NCI-H128 (cell line): ENCODE data around the gene CLDND2.

Experiments used
- DNase-seq: peaks from one replicate; lab custom pipeline; 2025; ENCODE audit not compliant: unreplicated experiment; lab: John Stamatoyannopoulos, UW

The CLDND2 gene

DNA sequence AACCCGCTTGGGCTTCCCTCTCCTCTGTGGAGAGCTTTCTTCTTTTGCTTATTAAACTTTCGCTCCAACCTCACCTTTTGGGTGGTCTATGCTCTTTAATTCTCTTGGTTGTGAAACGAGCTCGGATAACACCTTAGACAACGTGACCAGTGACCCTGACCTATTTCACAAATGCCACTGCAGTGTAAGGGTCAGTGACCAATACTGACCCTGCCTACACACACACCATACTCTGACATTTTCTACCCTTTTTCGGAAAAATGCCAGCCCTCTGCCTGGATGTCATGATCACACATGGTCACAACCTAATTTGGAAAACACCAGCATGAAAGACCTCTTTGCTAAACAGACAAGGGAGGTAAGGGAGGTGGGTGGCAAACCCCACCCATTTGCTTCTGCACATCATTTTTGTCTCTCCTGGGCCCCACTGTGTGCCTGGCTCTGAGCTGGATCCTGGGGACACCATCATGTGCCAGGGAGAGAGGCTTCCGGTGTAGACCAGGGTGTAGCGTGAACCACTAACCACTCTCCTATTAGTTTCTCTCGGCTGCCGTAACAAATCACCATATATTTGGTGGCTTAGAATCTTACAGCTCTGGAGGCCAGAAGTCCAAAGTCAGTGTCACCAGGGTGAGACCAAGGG is 12.5 kb downstream of the CLDND2 start:
- DNase-seq: no peak

DNA sequence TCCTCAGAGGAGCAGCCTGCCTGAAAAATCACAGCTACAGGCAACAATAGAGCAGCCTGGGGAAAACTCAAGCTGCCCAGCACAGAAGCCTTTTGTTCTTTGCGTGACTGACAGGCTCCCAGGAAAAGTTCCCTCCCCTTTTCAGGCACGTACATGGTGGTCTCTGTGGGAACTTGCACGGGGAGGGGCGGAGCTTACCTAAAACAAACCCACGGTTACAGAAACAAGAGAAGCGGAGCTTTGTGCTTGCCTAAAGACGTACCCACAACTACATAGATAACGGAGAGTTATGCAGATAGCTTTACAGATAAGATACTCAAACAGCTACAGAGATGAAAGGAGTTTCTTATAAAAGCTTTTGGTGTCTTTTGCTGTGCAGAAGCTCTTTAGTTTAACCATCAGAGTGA is 14.1 kb downstream of the CLDND2 start:
- DNase-seq: no peak

DNA sequence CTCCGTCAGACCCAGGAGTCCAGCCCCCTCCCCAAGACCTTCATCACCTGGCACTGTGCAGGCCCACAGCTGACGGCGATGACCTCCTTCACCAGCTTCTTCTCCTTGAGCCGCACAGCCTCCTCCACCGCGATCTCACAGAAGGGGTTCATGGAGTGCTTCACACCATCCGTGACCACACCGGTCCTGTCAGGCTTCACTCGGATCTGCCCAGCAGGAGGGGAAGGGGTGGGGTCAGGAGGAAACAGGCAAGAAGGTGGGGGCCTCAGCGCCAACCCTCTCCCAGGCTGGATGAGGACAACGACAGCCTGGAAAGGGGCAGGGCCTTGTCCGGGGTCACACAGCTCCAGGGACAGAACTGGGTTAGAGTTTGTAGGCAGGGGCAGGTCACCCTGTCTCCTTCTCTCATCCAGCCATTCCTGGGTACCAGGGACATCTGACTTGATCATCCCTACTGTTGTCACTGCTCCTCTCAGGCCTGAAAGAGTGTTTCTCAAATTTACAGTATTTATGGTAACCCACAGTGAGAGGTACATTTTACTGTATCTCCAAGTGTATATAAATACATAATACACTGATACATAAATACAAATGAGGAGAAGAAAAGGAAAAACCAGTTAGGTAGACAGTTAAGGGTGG is 14.6 kb downstream of the CLDND2 start:
- no peak for DNase-seq

GRCh38 chr19:51352783-51353360 is 15.9 kb downstream of the CLDND2 start:
- no peak for DNase-seq

DNA sequence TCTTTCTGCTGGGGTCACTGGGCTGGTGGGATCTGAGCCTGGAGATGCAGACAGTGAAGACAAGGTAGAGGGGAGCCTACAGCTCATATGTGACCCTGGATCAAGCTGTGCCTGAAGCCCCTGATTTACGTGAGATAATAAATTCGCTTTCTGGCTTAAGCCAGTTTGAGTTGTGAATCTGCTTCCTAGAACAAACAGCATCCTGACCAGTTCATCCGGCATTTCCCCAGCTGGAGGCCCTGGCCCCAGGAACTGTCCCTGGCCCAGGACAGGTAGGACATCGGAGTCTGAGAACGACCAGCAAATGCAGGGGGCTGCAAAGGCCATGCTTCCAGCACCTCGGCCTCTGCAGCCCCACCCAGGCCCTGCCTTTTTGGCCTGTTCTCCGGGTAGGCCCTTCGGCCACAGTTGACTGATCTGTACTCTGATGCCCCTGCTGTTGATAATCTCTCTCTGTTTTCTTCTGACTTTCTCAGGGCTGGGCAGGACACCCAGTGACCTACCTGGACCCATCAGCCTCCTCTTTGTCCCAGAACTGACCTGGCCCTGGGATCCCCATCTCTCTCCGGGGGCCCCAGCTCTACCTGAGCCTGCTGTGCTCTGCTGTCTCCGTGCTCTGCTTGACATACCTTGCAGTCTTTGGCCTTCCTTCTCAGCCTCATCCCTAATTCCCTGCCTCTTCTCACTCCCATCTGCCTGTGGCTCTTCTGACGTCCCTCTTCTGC is 17.4 kb downstream of the CLDND2 start:
- no peak for DNase-seq

- no peak for DNase-seq
Measured at GRCh38 chr19:51347209-51347928, 21.4 kb downstream of the CLDND2 start.

DNA sequence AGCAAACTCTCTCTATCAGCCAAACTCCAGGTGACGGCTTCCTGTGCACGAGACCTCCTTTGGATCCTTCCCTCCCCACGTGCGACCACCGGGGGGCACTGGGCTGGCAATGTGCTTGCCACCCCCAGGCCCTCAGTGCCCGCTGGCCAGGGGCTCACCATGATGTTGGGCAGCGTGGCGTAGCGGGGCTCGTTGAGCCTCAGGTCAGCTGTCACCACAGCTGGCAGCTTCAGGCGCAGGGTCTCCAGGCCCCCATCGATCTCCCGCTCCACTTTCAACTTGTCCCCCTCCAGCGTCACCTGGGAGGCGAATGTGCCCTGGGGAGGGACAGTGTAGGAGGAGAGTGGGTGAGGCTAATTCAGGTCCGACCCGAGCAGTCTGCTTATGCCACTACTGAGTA is 22.1 kb downstream of the CLDND2 start:
- DNase-seq: no peak

GRCh38 chr19:51345076-51345620 is 23.7 kb downstream of the CLDND2 start:
- DNase-seq: no peak

DNA sequence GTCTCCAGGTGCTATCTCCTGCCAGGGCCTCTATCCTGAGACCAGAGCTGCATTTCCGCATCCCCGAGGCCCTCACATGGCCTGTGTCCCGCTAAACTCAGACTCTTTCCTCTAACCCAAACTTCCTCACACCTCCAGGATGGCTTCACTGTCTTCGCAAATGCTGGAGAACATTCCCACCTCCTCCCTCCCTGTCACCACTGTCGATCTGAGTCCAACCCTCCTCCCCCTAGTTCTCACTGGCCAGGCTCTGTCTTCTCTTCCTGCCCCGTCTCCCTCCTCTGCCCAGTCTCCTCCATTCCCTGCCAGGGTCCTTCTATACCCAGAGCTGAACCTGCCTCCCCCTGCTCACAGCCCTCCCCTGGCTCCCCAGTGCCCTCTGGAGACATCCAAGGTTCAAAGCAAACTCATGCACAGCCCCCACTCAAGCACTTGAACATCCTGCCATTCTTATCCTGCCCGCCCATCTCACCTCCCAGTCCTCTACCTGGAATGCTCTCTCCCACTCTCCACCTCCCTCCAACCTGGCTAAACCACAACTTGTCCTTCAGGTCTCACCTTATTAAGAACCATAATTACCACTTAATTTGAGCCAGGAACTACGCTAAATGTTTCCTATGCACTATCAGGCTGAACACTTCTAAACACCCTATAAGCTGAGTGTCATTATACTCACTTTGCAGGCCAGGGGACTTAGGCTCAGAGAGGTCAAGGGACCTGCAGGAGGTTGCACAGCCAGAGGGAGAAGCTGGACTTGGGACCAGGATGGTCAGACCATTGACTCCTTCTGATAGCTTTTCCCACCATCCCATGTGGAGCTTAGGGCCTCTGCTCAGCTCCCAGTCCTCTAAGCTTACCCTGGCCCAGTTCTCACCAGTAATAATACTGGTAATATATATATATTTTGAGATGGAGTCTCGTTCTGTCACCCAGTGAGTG is 25.9 kb downstream of the CLDND2 start:
- no peak for DNase-seq

GRCh38 chr19:51341976-51342580 is 26.7 kb downstream of the CLDND2 start, which contains the start of gene VSIG10L:
Gene VSIG10L, minus strand, starts transcription at chr19:51342139. Its CDS starts 15 bp downstream, at chr19:51342124.
- no peak for DNase-seq

GRCh38 chr19:51341066-51341465 is 27.7 kb downstream of the CLDND2 start:
- DNase-seq: no peak

- DNase-seq: no peak
Measured at GRCh38 chr19:51339687-51340656, 28.8 kb downstream of the CLDND2 start.

GRCh38 chr19:51339313-51339686 is 29.5 kb downstream of the CLDND2 start:
- no peak for DNase-seq

- DNase-seq: no peak
Measured at GRCh38 chr19:51338563-51339312, 30.1 kb downstream of the CLDND2 start.

GRCh38 chr19:51337861-51338562 is 30.8 kb downstream of the CLDND2 start:
- no peak for DNase-seq

GRCh38 chr19:51337141-51337860 is 31.5 kb downstream of the CLDND2 start:
- no peak for DNase-seq
